Measurements from ENCODE around the gene OPCML.

DNA sequence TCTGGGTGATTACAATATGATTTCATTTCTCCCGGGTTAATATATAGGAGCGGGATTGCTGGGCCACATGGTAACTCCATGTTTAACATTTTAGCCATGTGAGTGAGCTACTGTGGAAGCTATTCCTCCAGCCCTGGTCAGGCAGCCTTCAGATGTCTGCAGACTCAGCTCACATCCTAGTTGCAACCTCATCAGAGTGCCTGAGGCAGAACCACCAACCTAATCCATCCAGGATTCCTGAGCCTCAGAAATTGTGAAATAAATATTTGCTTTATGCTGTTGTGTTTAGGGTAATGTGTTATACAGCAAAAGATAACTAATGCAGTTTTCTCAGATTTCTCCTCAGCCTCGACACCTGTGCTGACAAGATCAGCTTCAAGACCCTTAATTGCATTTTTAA is 676.8 kb downstream of the OPCML start:
- TF ChIP-seq, protein P1, sequence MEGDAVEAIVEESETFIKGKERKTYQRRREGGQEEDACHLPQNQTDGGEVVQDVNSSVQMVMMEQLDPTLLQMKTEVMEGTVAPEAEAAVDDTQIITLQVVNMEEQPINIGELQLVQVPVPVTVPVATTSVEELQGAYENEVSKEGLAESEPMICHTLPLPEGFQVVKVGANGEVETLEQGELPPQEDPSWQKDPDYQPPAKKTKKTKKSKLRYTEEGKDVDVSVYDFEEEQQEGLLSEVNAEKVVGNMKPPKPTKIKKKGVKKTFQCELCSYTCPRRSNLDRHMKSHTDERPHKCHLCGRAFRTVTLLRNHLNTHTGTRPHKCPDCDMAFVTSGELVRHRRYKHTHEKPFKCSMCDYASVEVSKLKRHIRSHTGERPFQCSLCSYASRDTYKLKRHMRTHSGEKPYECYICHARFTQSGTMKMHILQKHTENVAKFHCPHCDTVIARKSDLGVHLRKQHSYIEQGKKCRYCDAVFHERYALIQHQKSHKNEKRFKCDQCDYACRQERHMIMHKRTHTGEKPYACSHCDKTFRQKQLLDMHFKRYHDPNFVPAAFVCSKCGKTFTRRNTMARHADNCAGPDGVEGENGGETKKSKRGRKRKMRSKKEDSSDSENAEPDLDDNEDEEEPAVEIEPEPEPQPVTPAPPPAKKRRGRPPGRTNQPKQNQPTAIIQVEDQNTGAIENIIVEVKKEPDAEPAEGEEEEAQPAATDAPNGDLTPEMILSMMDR (IDR thresholded peaks at IDR 0.05), result no peak
- no peak for TF ChIP-seq POLR2A (IDR thresholded peaks at IDR 0.05)
